DND-41 (cell line): Measurements from ENCODE around the gene DLG1.

Experiments
- ATAC-seq: fragments of 200-7000 bp; cut with Tn5 transposase; 3 replicates; pipeline ENCODE4 v1.9.1; 2021; ENCODE audit warnings: low read depth; ENCODE audit not compliant: insufficient read depth
- DNase-seq: peaks from one replicate; pipeline ENCODE4 v3.0.0-alpha.2; 2020
- H2AFZ ChIP-seq: 2 replicates; pipeline ENCODE4 v1.6.0; 2012; ENCODE audit warnings: low read depth, low read length
- H3K27ac ChIP-seq: 2 replicates; pipeline ENCODE4 v1.5.1; 2012; ENCODE audit warnings: low read length, inconsistent platforms
- H3K27me3 ChIP-seq: fragments of 200-600 bp; sonication (generic); 2 replicates; pipeline ENCODE4 v1.6.0; 2012; ENCODE audit warnings: low read length, mild to moderate bottlenecking, inconsistent platforms; ENCODE audit not compliant: insufficient read depth, poor library complexity
- H3K36me3 ChIP-seq: 2 replicates; pipeline ENCODE4 v1.5.1; 2012; ENCODE audit warnings: low read length, inconsistent platforms; ENCODE audit not compliant: insufficient read depth
- H3K4me1 ChIP-seq: 2 replicates; pipeline ENCODE4 v1.5.1; 2012; ENCODE audit warnings: mild to moderate bottlenecking, low read length; ENCODE audit not compliant: insufficient read depth
- H3K4me2 ChIP-seq: 2 replicates; pipeline ENCODE4 v1.6.0; 2012; ENCODE audit warnings: mild to moderate bottlenecking, moderate library complexity, low read length, inconsistent platforms; ENCODE audit not compliant: insufficient read depth
- H3K4me3 ChIP-seq, 2 experiments: fragments of 200-600 bp in 1 of 2; shearing (Covaris generic) in 1 of 2; 2 replicates each; pipeline ENCODE4 v1.5.1; 2012 to 2016; ENCODE audit warnings: inconsistent platforms in 2 of 2, low read length in 2 of 2, mild to moderate bottlenecking in 2 of 2, low read depth in 1 of 2, moderate library complexity in 1 of 2
- H3K79me2 ChIP-seq: 2 replicates; pipeline ENCODE4 v1.6.0; 2012; ENCODE audit warnings: low read length, inconsistent platforms; ENCODE audit not compliant: insufficient read depth
- H3K9ac ChIP-seq: 2 replicates; pipeline ENCODE4 v1.6.0; 2012; ENCODE audit warnings: low read depth, mild to moderate bottlenecking, inconsistent platforms, low read length, moderate library complexity
- H3K9me3 ChIP-seq: 2 replicates; pipeline ENCODE4 v1.5.1; 2012; ENCODE audit warnings: low read length, moderate library complexity, mild to moderate bottlenecking, inconsistent platforms; ENCODE audit not compliant: insufficient read depth, severe bottlenecking
- H4K20me1 ChIP-seq: 2 replicates; pipeline ENCODE4 v1.6.0; 2012; ENCODE audit warnings: low read length; ENCODE audit not compliant: insufficient read depth
- CTCF ChIP-seq: IDR thresholded peaks from 2 replicates; pipeline ENCODE4 v1.5.1; 2012; ENCODE audit warnings: borderline replicate concordance, low read length, moderate library complexity, mild to moderate bottlenecking; ENCODE audit not compliant: poor library complexity, severe bottlenecking; ENCODE audit errors: extremely low read depth
- EZH2 ChIP-seq: IDR thresholded peaks from 3 replicates; pipeline ENCODE4 v1.6.1; 2012; ENCODE audit warnings: borderline replicate concordance, low read depth, mild to moderate bottlenecking, moderate library complexity, low read length, inconsistent platforms; ENCODE audit not compliant: severe bottlenecking

Gene DLG1

GRCh38 chr3:197344582-197345318 lies 46.3 kb upstream of the DLG1 start:
- no peak overlapping the region for H2AFZ ChIP-seq
- no peak for TF ChIP-seq CTCF
- no peak for TF ChIP-seq EZH2
- DNase-seq (no peak), ATAC-seq (no peak)
- no peak overlapping the region for H3K27ac ChIP-seq
- H3K36me3 ChIP-seq = no peaks in the 10 kb centered on the region
- no peaks in the 10 kb centered on the region for H4K20me1 ChIP-seq
- no peaks in the 10 kb centered on the region for H3K4me1 ChIP-seq
- H3K9ac ChIP-seq = no peak overlapping the region
- H3K79me2 ChIP-seq = no peaks in the 10 kb centered on the region
- H3K9me3 ChIP-seq = no peaks in the 10 kb centered on the region
- H3K4me3 ChIP-seq = no peak overlapping the region
- H3K27me3 ChIP-seq = no peaks in the 10 kb centered on the region
- no peak overlapping the region for H3K4me2 ChIP-seq

- ATAC-seq (no peak), DNase-seq (no peak)
- Histone ChIP-seq H3K4me2 (no peak overlapping the region), H3K27ac (no peak overlapping the region), H3K79me2 (no peaks in the 10 kb centered on the region), H2AFZ (no peak overlapping the region), H3K36me3 (no peaks in the 10 kb centered on the region), H3K9ac (no peak overlapping the region), H3K4me3 (no peak overlapping the region), H3K27me3 (no peaks in the 10 kb centered on the region), H3K4me1 (no peaks in the 10 kb centered on the region), H4K20me1 (no peaks in the 10 kb centered on the region), H3K9me3 (no peaks in the 10 kb centered on the region)
- TF ChIP-seq CTCF = no peak
- TF ChIP-seq EZH2 = no peak
These were observed 45.4 kb upstream of the DLG1 start for GRCh38 chr3:197343656-197344408.

GRCh38 chr3:197343111-197343510 lies 44.7 kb upstream of the DLG1 start:
- Histone ChIP-seq H2AFZ (no peak overlapping the region), H3K4me2 (no peak overlapping the region), H4K20me1 (no peaks in the 10 kb centered on the region), H3K27me3 (no peaks in the 10 kb centered on the region), H3K36me3 (no peaks in the 10 kb centered on the region), H3K27ac (no peak overlapping the region), H3K4me3 (no peak overlapping the region), H3K4me1 (no peaks in the 10 kb centered on the region), H3K79me2 (no peaks in the 10 kb centered on the region), H3K9ac (no peak overlapping the region), H3K9me3 (no peaks in the 10 kb centered on the region)
- TF ChIP-seq EZH2 (no peak), CTCF (no peak)
- DNase-seq = no peak
- ATAC-seq = no peak
